Thoracic aorta (tissue), 2 donors: ENCODE results near the gene ACTN1. TPM values are rescaled to one million over a fixed set of nuclear protein-coding genes. Genes with fewer than 3 reads are reported as not detected.

ENCODE experiments used
- ATAC-seq: fragments of 150-250 bp; one replicate; pipeline ENCODE4 v1.8.0; 2017; ENCODE audit warnings: low read depth; ENCODE audit not compliant: insufficient number of reproducible peaks, low FRiP score
- DNase-seq: peaks from one replicate; pipeline ENCODE4 v3.0.0-alpha.2; 2020; ENCODE audit warnings: low spot score
- H3K27ac ChIP-seq, 2 donors: fragments of 200-600 bp; sonication (generic); 1 replicate in 1 of 2; 2 replicates in 1 of 2; pipeline ENCODE4 v1.5.1; 2016; ENCODE audit warnings: mild to moderate bottlenecking in 2 of 2, moderate library complexity in 2 of 2
- H3K27me3 ChIP-seq: fragments of 200-600 bp; sonication (generic); replicated peaks from 2 replicates; pipeline ENCODE4 v1.6.0; 2016; ENCODE audit warnings: mild to moderate bottlenecking; ENCODE audit not compliant: insufficient read depth
- H3K36me3 ChIP-seq: fragments of 200-600 bp; sonication (generic); one replicate; pipeline ENCODE4 v1.5.1; 2016
- H3K4me1 ChIP-seq, 2 donors: fragments of 200-600 bp; sonication (generic); 1 replicate in 1 of 2; 2 replicates in 1 of 2; pipeline versions ENCODE4 v1.5.1 to v1.6.0; 2016; ENCODE audit warnings: low read depth in 2 of 2, mild to moderate bottlenecking in 1 of 2; ENCODE audit not compliant: control insufficient read depth in 1 of 2
- H3K4me3 ChIP-seq: fragments of 200-600 bp; sonication (generic); 2 replicates; pipeline ENCODE4 v1.5.1; 2016; ENCODE audit warnings: mild to moderate bottlenecking
- H3K9me3 ChIP-seq: fragments of 200-600 bp; sonication (generic); 2 replicates; pipeline ENCODE4 v1.5.1; 2016
- CTCF ChIP-seq: fragments of 200-600 bp; sonication (generic); IDR thresholded peaks from one replicate; pipeline ENCODE4 v1.5.1; 2019; ENCODE audit warnings: antibody characterized with exemption
- total RNA-seq, 2 donors: library from RNA; depleted of rRNA; stranded (reverse); fragments of >200 nt; gene quantifications; one replicate each; pipeline versions ENCODE4 v1.1.0 to v1.2.3, GENCODE V29; 2016

The ACTN1 gene
- total RNA-seq, 2 donors from 2014 or later, result 1,201 to 1,291 TPM

- ATAC-seq (no peak), DNase-seq (no peak)
- peaks cover 3 to 66% of the 10 kb centered on the region in 2 donors for H3K4me1 ChIP-seq
Observed at GRCh38 chr14:68890173-68890931, 88.8 kb downstream of the ACTN1 start.

GRCh38 chr14:68888883-68889282 lies 90.2 kb downstream of the ACTN1 start:
- no peaks in the 10 kb centered on the region for H3K9me3 ChIP-seq
- no peak for DNase-seq
- no peak overlapping the region for H3K4me3 ChIP-seq
- peak overlapping the region; percentile 51 to 74 for H3K27ac ChIP-seq
- no peaks in the 10 kb centered on the region for H3K27me3 ChIP-seq
- no peak for ATAC-seq
- peaks cover 0 to 66% of the 10 kb centered on the region in 2 donors for H3K4me1 ChIP-seq
- H3K36me3 ChIP-seq, result peaks cover 82% of the 10 kb centered on the region
- no peak for TF ChIP-seq CTCF

More at GRCh38 chr14:68890173-68890931, 88.8 kb downstream of the ACTN1 start:
- no peaks in the 10 kb centered on the region for H3K27me3 ChIP-seq
- no peaks in the 10 kb centered on the region for H3K9me3 ChIP-seq
- H3K36me3 ChIP-seq, result peaks cover 69% of the 10 kb centered on the region
- peak overlapping the region; percentile 51 to 80 for H3K27ac ChIP-seq
- TF ChIP-seq CTCF, result no peak
- H3K4me3 ChIP-seq, result no peak overlapping the region

- no peak for ATAC-seq
- peak overlapping the region; percentile 51 to 74 for H3K27ac ChIP-seq
Observed at GRCh38 chr14:68888025-68888850, 90.9 kb downstream of the ACTN1 start.

GRCh38 chr14:68886109-68886434 lies 93.0 kb downstream of the ACTN1 start:
- Histone ChIP-seq H3K27ac (peak overlapping the region in 1 of 2 donors; percentile 46), H3K4me1 (peaks cover 0 to 44% of the 10 kb centered on the region in 2 donors), H3K4me3 (no peak overlapping the region), H3K9me3 (no peaks in the 10 kb centered on the region), H3K27me3 (no peaks in the 10 kb centered on the region), H3K36me3 (peaks cover 83% of the 10 kb centered on the region)
- DNase-seq, result no peak
- no peak for TF ChIP-seq CTCF
- ATAC-seq, result no peak

More at GRCh38 chr14:68888025-68888850, 90.9 kb downstream of the ACTN1 start:
- H3K4me3 ChIP-seq, result no peak overlapping the region
- H3K4me1 ChIP-seq, result peaks cover 0 to 60% of the 10 kb centered on the region in 2 donors
- TF ChIP-seq CTCF, result peak; percentile 21
- no peaks in the 10 kb centered on the region for H3K27me3 ChIP-seq
- DNase-seq, result no peak
- H3K36me3 ChIP-seq, result peaks cover 82% of the 10 kb centered on the region
- H3K9me3 ChIP-seq, result no peaks in the 10 kb centered on the region
